ENCODE results near the gene CNN1.

CNN1 gene

DNA sequence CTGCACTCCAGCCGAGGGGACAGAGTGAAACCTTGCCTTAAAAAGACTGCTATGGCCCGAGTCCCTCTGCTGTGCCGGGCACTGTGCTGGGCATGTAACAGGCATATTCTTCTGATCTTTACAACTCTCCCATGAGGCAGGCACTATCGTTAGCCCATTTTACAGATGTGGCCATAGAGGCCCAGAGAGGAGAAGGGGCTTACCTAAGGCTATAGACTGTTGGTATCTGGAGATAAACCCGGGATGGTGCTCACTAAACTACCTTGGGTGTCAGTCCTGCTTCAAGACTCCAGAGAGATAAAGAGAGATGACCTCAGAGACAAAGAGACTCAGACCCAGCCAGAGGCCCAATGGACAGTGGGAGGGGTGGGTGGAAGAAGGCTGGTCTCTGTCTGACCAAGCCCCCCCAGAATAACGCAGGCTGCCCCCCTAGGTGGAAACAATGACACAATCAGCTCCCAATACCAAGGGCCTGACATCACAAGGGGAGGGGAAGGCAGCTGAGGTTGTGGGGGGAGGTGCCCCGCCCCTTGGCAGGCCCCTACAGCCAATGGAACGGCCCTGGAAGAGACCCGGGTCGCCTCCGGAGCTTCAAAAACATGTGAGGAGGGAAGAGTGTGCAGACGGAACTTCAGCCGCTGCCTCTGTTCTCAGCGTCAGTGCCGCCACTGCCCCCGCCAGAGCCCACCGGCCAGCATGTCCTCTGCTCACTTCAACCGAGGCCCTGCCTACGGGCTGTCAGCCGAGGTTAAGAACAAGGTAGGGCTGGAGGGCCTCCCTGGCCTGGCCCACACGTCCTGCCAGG lies at the start of gene CNN1:
Gene CNN1 (plus strand): TSS at position 620 of the 805 bp plus-strand sequence. CDS start 77 bp downstream, at position 697.
- in situ Hi-C loops (cut with MboI; ENCODE audit: low sequenced_read_pairs), result no loop called here

DNA sequence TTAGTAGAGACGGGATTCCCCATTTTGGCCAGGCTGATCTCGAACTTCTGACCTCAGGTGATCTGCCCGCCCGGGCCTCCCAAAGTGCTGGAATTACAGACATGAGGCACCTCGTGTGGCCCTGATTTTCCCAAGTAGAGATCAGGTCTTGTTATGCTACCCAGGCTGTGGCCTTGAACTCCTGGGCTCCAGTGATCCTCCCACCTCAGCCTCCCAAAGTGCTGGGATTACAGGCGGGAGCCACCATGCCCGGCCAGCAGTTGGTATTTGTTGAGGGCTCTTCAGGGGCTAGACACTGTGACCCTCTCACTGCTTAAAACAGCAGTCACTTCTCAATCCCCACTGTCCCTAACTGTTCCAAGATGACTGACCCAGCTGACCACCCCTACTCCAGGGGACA lies 49.3 kb upstream of the CNN1 start:
- in situ Hi-C loops (cut with MboI; ENCODE audit: low sequenced_read_pairs), result no loop called here

- in situ Hi-C loops (cut with MboI; ENCODE audit: low sequenced_read_pairs), result no loop called here
Observed at GRCh38 chr19:11494634-11495285, 43.9 kb upstream of the CNN1 start.

DNA sequence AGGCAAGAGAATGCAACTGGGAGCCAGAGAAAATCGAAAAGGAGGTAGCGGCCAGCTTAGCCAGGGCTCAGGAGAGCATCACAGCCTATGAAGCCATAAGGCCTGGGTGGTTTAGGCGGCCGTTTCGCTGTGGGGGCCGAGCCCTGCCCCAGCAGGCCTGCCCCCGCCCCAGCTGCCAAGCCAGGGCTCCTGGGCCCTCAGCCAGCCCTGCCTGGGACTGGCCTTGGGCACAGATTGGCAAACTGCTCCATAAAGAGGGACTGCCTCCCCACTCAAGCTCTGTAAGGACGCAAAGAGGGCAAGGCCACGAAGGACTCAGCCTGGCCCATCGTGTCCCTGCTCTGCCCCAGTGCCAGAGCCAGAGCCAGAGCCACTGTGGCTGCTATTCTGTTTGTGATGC lies 43.2 kb upstream of the CNN1 start:
- in situ Hi-C loops (cut with MboI; ENCODE audit: low sequenced_read_pairs), result no loop called here

GRCh38 chr19:11495885-11496284 lies 42.8 kb upstream of the CNN1 start:
- in situ Hi-C loops (cut with MboI; ENCODE audit: low sequenced_read_pairs), result no loop called here

GRCh38 chr19:11496391-11497163 lies 42.1 kb upstream of the CNN1 start:
- in situ Hi-C loops (cut with MboI; ENCODE audit: low sequenced_read_pairs), result no loop called here

GRCh38 chr19:11499220-11499726 lies 39.4 kb upstream of the CNN1 start:
- in situ Hi-C loops (cut with MboI; ENCODE audit: low sequenced_read_pairs), result no loop called here

GRCh38 chr19:11499890-11500420 lies 38.7 kb upstream of the CNN1 start:
- in situ Hi-C loops (cut with MboI; ENCODE audit: low sequenced_read_pairs), result no loop called here

DNA sequence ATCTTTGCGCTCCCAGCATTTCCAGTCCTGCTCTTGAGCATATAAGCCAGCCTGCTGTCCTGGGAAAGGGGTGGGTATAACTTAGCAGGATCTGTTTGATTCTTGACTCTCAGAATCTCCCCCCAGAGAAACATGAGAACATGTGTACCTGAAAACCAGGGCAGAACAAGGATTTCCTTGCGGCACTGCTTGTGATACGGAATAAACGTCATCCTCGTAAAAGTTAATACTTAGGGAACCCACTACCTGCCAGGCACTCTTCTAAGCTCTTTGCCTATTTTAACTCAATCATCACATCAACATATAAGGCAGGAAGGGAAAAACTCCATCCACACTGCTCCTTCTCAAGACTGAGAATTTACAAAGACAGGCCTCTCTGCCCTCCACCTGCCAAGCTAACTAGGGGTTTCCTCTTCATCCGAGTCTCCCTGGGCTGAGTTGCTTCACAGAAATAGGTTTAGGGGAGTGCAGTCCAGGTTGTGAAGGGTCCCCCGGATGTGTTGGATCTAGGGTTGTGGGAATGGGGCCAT lies 34.1 kb upstream of the CNN1 start:
- in situ Hi-C loops (cut with MboI; ENCODE audit: low sequenced_read_pairs), result no loop called here

GRCh38 chr19:11505032-11505503 lies 33.6 kb upstream of the CNN1 start:
- in situ Hi-C loops (cut with MboI; ENCODE audit: low sequenced_read_pairs), result no loop called here

- in situ Hi-C loops (cut with MboI; ENCODE audit: low sequenced_read_pairs), result no loop called here
Observed at GRCh38 chr19:11505504-11506100, 33.0 kb upstream of the CNN1 start, which contains the start of gene ZNF653. Gene ZNF653 (minus strand): TSS chr19:11505839. CDS start chr19:11505786, 53 bp downstream.

- in situ Hi-C loops (cut with MboI; ENCODE audit: low sequenced_read_pairs), result no loop called here
Observed at GRCh38 chr19:11506101-11506555, 32.5 kb upstream of the CNN1 start.

- in situ Hi-C loops (cut with MboI; ENCODE audit: low sequenced_read_pairs), result no loop called here
Observed at GRCh38 chr19:11506967-11507366, 31.7 kb upstream of the CNN1 start.

- in situ Hi-C loops (cut with MboI; ENCODE audit: low sequenced_read_pairs), result no loop called here
Observed at GRCh38 chr19:11507370-11508078, 31.1 kb upstream of the CNN1 start.

DNA sequence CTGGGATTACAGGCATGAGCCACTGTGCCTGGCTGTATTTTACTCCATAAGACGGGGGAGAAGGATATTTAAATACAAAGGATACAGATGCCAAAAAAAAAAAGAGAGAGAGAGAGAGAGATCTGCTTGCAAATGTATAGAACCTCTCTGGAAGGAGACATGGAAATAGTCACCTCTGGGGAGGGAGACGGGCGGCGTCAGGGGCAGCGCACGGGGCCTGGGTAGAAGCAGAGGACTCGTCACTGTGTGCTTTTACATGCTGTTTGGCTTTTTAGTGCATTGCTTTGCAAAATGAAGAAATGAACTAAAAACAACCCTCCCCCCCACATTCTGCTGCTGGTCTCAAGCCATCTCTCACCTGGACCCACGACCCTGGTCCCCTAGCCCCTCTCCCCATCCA lies 28.2 kb upstream of the CNN1 start:
- in situ Hi-C loops (cut with MboI; ENCODE audit: low sequenced_read_pairs), result no loop called here

DNA sequence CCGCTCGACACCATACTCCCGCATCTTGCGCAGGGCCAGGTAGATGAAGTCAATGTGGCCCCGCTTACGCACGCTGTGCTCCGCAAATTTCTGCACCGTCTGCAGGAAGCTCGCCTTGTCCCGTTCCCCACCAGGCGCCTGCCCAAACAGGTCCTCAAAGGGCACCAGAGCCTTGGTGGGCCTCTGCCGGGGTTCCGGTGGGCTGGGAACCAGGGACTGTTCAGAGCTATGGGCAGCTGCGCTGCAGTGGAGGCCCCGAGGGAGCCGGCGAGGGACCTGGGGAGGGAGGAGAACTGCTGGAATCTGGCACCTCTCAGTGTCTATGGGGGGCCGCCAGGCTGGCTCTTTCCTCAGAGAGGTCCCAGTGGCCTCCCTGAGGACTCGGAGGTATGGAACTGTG lies 24.7 kb upstream of the CNN1 start:
- in situ Hi-C loops (cut with MboI; ENCODE audit: low sequenced_read_pairs), result no loop called here

DNA sequence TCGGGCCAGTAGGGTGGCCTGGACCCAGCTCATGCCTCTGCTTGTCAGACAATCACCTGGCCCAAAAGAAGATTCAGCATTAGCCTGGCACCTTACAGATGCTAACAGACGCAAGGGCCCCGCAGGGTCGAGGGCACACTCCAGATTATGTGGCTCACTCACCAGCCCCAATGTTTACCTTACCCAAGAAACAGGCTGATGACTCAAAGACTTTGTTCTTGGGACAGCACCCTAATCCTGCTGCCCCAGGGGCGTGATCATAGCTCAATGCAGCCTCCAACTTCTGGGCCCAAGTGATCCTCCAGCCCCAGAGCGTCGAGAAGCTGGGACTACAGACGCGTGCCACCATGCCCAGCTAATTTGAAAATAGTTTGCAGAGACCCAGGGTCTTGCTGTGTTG lies 19.5 kb upstream of the CNN1 start:
- in situ Hi-C loops (cut with MboI; ENCODE audit: low sequenced_read_pairs), result no loop called here

DNA sequence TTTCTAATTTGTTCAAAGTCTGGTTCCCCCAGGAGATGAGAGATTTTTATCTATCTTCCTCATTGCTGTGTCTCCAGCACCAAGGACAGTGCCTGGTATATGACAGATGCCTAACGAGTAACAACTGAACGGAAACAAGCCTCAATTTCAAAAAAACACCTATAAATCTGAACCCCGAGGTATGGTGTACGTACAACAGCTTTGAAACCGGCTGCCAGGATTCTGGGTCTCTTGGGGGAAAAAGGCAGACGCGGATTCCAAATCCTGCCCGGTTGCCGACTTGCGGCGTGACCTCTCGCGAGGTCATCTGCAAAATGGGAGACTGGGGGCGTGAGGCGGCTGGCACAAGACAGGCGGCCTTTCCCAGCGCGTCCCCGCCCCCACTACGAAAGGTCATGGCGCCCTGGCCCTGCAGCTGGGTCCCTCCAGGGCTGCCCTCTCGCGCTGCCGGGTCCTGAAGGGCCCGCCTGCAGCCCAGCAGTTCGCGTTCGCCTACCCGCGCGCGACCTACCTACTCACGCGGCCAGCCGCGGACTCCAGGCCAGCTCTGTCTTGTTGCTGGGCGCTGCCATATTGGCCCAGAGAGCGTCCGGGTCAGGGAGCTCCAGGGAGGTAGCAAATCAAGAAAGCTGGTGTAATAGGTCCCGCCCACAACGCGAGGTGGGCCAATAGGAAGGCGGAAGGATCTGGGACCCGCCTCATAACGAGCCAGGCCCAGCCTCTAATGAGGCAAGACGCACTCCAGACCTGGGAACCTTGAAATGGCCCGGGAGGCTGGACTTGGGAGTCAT lies 9.9 kb upstream of the CNN1 start, which contains the start of gene ECSIT:
Gene ECSIT (minus strand): TSS at position 584 of the 791 bp plus-strand sequence. CDS start 9,964 bp downstream, outside the sequence.
- in situ Hi-C loops (cut with MboI; ENCODE audit: low sequenced_read_pairs), result no loop called here

GRCh38 chr19:11530432-11530831 lies 8.2 kb upstream of the CNN1 start:
- in situ Hi-C loops (cut with MboI; ENCODE audit: low sequenced_read_pairs), result no loop called here
